Tibial artery (tissue), 4 donors: ENCODE results near the gene RABGGTA.
A peak's percentile ranks its signal among the peaks of the same experiment; 100 is the strongest.

Experiments used
- DNase-seq, 2 donors: peaks; one replicate each; pipeline ENCODE4 v3.0.0-alpha.2; 2019
- H3K27ac ChIP-seq, 2 donors: fragments of 200-600 bp; sonication (generic) in 1 of 2; 1 replicate in 1 of 2; 2 replicates in 1 of 2; pipeline ENCODE4 v1.5.1; 2018 to 2019; ENCODE audit warnings: mild to moderate bottlenecking in 1 of 2
- H3K27me3 ChIP-seq, 2 donors: fragments of 200-600 bp; sonication (generic) in 1 of 2; one replicate each; pipeline versions ENCODE4 v1.5.1 to v1.6.0; 2016 to 2019
- H3K36me3 ChIP-seq, 3 donors: fragments of 200-600 bp; sonication (generic) in 2 of 3; one replicate each; pipeline ENCODE4 v1.5.1; 2016 to 2019; ENCODE audit warnings: mild to moderate bottlenecking in 2 of 3
- H3K4me1 ChIP-seq, 4 donors: fragments of 200-600 bp; sonication (generic) in 2 of 4; 1 replicate in 3 of 4; 2 replicates in 1 of 4; pipeline ENCODE4 v1.5.1; 2016 to 2019
- H3K4me3 ChIP-seq, 2 donors: fragments of 200-600 bp; sonication (generic) in 1 of 2; 1 replicate in 1 of 2; 2 replicates in 1 of 2; pipeline ENCODE4 v1.5.1; 2018 to 2019; ENCODE audit warnings: mild to moderate bottlenecking in 2 of 2
- H3K9me3 ChIP-seq, 3 donors: fragments of 200-600 bp; sonication (generic) in 1 of 3; one replicate each; pipeline ENCODE4 v1.5.1; 2016 to 2019
- intact Hi-C: fragments of 100-400 bp; cut with DNase I; formaldehyde crosslinking; loops from one replicate; pipeline ENCODE4 v1.15.0; 2023; ENCODE audit warnings: low total_unique reads
- TF ChIP-seq, protein P1 (sequence below), 2 experiments: fragments of 200-600 bp in 1 of 2; fragments of 450-650 bp in 1 of 2; IDR thresholded peaks; one replicate each; pipeline ENCODE4 v1.5.1; 2017 to 2019; ENCODE audit warnings: antibody characterized with exemption in 2 of 2, mild to moderate bottlenecking in 1 of 2, moderate library complexity in 1 of 2

RABGGTA gene

DNA sequence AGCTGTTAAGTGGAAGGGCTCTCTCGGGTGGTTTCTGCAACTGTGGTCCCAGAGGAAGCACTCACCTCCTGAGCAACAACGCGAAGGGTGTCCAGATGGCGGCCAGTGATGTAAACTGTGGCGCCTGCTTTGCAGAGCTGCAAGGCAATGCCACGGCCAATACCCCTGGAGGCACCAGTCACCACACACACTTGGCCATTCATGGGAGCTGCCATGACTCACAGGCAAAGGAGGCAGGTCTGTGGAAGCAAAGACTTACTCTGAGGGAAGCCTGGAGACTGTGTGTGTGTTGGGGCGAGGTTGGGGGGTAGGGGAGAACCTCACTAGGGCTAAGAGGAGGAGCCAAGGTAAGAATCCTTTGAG lies 27.5 kb upstream of the RABGGTA start:
- Histone ChIP-seq H3K27ac (peak overlapping the region; percentile 76 to 85), H3K27me3 (no peaks in the 10 kb centered on the region), H3K4me1 (peaks cover 0 to 34% (median 25%) of the 10 kb centered on the region in 4 donors), H3K4me3 (peak overlapping the region; percentile 91 to 96), H3K36me3 (peaks cover 38 to 47% (median 38%) of the 10 kb centered on the region in 3 donors), H3K9me3 (no peaks in the 10 kb centered on the region)
- intact Hi-C loops: loop anchor here (5.0 kb wide), 1 partner anchor 57 kb away; the partner anchor contains the start of gene TINF2
- TF ChIP-seq, protein P1, sequence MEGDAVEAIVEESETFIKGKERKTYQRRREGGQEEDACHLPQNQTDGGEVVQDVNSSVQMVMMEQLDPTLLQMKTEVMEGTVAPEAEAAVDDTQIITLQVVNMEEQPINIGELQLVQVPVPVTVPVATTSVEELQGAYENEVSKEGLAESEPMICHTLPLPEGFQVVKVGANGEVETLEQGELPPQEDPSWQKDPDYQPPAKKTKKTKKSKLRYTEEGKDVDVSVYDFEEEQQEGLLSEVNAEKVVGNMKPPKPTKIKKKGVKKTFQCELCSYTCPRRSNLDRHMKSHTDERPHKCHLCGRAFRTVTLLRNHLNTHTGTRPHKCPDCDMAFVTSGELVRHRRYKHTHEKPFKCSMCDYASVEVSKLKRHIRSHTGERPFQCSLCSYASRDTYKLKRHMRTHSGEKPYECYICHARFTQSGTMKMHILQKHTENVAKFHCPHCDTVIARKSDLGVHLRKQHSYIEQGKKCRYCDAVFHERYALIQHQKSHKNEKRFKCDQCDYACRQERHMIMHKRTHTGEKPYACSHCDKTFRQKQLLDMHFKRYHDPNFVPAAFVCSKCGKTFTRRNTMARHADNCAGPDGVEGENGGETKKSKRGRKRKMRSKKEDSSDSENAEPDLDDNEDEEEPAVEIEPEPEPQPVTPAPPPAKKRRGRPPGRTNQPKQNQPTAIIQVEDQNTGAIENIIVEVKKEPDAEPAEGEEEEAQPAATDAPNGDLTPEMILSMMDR (IDR thresholded peaks at IDR 0.05): no peak
- no peak for DNase-seq

DNA sequence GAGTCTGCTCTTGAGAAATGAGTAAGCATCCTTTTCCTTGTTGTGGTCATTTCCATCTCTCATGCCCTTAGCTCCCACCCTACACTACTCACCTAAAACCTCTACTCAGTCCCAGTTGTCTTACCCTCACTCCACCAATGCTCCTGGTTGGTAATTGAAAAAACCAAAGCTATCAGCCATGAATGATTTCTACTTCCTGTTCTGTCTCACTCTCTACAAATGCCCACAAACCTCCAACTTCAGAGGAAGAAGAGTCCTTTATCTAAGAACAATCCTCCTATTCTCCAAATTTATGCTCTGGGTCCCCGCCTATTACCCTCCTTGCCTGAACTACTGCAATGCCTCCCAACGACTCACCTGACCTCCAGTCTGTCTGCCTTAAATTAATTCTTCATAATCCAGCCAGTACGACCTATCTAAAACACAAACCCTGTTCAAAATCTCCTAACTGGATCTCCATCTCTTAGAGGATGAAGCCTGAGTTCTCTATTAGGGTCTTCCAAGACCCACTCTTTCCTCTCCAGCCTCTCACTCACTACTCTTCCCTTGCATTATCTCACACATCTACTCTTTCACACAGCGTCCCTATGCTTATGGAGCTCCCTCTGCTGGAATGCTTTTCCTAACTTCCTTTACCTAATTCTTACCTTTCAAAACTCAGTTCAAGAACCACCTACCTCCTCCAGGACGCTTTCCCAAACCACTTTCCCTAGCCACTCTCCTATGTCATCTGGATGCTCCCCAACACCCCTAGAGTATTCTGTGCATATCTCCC lies 26.0 kb upstream of the RABGGTA start:
- H3K4me3 ChIP-seq: no peak overlapping the region
- peaks cover 27 to 41% (median 33%) of the 10 kb centered on the region in 3 donors for H3K36me3 ChIP-seq
- TF ChIP-seq, protein P1 (IDR thresholded peaks at IDR 0.05): no peak
- no peaks in the 10 kb centered on the region for H3K27me3 ChIP-seq
- H3K4me1 ChIP-seq: peaks cover 0 to 34% (median 25%) of the 10 kb centered on the region in 4 donors
- H3K9me3 ChIP-seq: no peaks in the 10 kb centered on the region
- no peak overlapping the region for H3K27ac ChIP-seq
- DNase-seq: no peak
- intact Hi-C loops: loop anchor here (5.0 kb wide), 1 partner anchor 55 kb away; the partner anchor contains the start of gene TINF2

DNA sequence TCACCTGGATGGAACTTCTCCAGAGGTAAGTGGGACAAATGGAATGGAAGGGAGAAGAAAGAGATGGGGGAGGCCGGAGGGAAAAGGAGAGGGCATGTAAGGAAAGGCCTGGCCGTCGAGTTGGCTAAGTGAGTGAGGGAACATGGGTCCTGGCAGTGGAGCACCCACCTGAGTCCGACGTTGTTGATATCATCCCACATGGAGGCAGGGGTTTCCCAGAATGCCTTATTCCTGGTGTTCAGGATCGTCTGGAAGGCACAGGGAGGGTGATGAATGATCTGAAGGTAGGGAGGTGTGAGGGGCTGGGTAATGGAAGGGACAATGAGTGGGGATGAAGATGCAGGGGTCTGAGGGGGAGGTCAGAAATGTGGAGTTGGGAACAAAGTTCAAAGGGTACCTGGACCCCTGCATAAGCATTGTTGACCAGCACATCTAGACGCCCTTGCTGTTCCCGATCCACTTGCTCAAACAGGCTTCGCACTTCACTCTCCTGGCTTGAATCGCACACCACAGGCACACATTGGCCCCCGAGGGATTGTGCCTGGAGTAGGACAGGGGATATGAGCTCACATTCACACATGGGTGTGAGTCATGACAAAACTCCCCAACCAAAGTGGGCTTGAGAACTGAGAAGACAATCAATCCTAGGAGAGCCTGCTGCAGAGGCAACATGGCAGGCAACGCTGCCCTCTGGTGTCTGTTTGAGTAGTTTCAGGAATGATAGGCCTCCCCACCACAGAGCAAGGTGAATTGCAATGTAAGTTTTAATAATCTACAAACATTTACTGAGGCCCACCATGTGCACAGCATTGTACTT lies 25.2 kb upstream of the RABGGTA start:
- peaks cover 27 to 41% (median 33%) of the 10 kb centered on the region in 3 donors for H3K36me3 ChIP-seq
- no peaks in the 10 kb centered on the region for H3K9me3 ChIP-seq
- no peak overlapping the region for H3K4me3 ChIP-seq
- no peaks in the 10 kb centered on the region for H3K27me3 ChIP-seq
- peak in 1 of 2 donors; percentile 52 for DNase-seq
- intact Hi-C loops: loop anchor here (5.0 kb wide), 1 partner anchor 54 kb away; the partner anchor contains the start of gene TINF2
- peaks cover 0 to 34% (median 25%) of the 10 kb centered on the region in 4 donors for H3K4me1 ChIP-seq
- TF ChIP-seq, protein P1 (IDR thresholded peaks at IDR 0.05): peak; percentile 57 to 58
- H3K27ac ChIP-seq: no peak overlapping the region

DNA sequence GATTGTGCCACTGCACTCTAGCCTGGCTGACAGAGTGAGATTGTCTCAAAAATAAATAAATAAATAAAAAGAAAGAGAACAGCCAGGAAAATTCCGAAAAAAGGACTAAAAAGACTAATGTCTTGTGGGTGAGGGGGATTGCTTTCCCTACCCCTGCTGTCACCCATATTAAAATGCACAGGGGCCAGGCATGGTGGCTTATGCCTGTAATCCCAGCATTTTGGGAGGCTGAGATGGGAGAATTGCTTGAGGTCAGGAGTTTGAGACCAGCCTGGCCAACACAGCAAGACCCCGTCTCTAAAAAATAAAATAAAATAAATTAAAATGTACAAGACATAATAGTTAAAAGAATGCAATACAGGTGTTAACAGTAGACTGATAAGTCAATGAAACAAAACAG lies 22.1 kb upstream of the RABGGTA start:
- H3K9me3 ChIP-seq: no peaks in the 10 kb centered on the region
- TF ChIP-seq, protein P1 (IDR thresholded peaks at IDR 0.05): no peak
- H3K4me3 ChIP-seq: no peak overlapping the region
- H3K27ac ChIP-seq: no peak overlapping the region
- peaks cover 41 to 63% (median 51%) of the 10 kb centered on the region in 3 donors for H3K36me3 ChIP-seq
- DNase-seq: no peak
- intact Hi-C loops: no loop called here
- no peaks in the 10 kb centered on the region for H3K27me3 ChIP-seq
- peaks cover 0 to 8% (median 3%) of the 10 kb centered on the region in 4 donors for H3K4me1 ChIP-seq

DNA sequence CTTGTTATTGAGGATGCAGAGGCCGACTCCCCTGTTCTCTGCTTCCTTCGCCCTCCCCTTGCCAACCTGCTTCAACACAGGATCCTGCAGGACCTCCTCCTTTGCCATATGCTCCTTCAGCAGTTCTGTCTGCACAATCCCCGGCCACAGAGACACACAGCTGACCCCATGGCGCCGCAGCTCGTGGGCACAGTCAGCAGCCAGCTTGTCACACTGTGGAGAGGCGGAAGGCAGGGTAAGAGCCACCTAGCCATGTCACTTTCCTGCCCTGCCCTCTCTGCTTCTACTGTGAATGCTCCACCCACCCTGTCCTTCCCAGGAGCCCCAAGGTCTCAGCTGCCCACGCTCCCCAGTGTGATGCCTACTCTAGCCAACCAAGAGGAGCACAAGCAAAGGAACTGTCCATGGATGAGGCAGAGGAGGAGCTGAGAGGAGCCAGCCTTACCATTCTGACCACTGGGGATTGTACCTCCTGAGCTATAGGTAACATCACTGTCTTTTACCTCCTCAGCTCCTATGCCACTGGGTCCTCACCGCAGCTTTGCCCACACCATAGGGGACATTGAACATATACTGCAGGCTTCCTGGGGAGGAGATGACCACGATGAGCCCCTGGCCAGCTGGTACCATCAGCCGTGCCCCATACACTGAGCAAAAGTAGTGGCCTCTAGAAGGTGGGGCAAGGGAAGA lies 20.9 kb upstream of the RABGGTA start:
- H3K4me3 ChIP-seq: no peak overlapping the region
- H3K4me1 ChIP-seq: peaks cover 0 to 6% (median 2%) of the 10 kb centered on the region in 4 donors
- no peak for DNase-seq
- peaks cover 41 to 63% (median 51%) of the 10 kb centered on the region in 3 donors for H3K36me3 ChIP-seq
- H3K27me3 ChIP-seq: no peaks in the 10 kb centered on the region
- TF ChIP-seq, protein P1 (IDR thresholded peaks at IDR 0.05): no peak
- H3K9me3 ChIP-seq: no peaks in the 10 kb centered on the region
- intact Hi-C loops: no loop called here
- H3K27ac ChIP-seq: no peak overlapping the region
